Measurements from ENCODE around the gene MATN1.

Gene MATN1

GRCh38 chr1:30665216-30666010 lies 58.0 kb downstream of the MATN1 start:
- no peak overlapping the region for H3K4me3 ChIP-seq (ENCODE audit: low read length)
- H3K9me3 ChIP-seq (ENCODE audit: insufficient read depth, low read depth, low read length) = no peaks in the 10 kb centered on the region
- no peak overlapping the region for H3K27ac ChIP-seq (ENCODE audit: low read length)
- no peaks in the 10 kb centered on the region for H3K27me3 ChIP-seq (ENCODE audit: insufficient read depth, low read length)
- H3K4me1 ChIP-seq (ENCODE audit: insufficient read depth, low read length) = no peaks in the 10 kb centered on the region; the same call in 1 of the 2 replicates
- H3K36me3 ChIP-seq (ENCODE audit: insufficient read depth, low read depth, low read length) = no peaks in the 10 kb centered on the region
- no peak overlapping the region for H3K9ac ChIP-seq (ENCODE audit: low read depth, low read length)

GRCh38 chr1:30664103-30664755 lies 59.2 kb downstream of the MATN1 start:
- Histone ChIP-seq H3K36me3 (ENCODE audit: insufficient read depth, low read depth, low read length) (no peaks in the 10 kb centered on the region), H3K9me3 (ENCODE audit: insufficient read depth, low read depth, low read length) (no peaks in the 10 kb centered on the region), H3K27ac (ENCODE audit: low read length) (no peak overlapping the region), H3K9ac (ENCODE audit: low read depth, low read length) (no peak overlapping the region), H3K27me3 (ENCODE audit: insufficient read depth, low read length) (no peaks in the 10 kb centered on the region), H3K4me3 (ENCODE audit: low read length) (no peak overlapping the region), H3K4me1 (ENCODE audit: insufficient read depth, low read length) (no peaks in the 10 kb centered on the region; the same call in 1 of the 2 replicates)

GRCh38 chr1:30663596-30664091 lies 59.7 kb downstream of the MATN1 start:
- Histone ChIP-seq H3K36me3 (ENCODE audit: insufficient read depth, low read depth, low read length) (no peaks in the 10 kb centered on the region), H3K9me3 (ENCODE audit: insufficient read depth, low read depth, low read length) (no peaks in the 10 kb centered on the region), H3K27ac (ENCODE audit: low read length) (no peak overlapping the region), H3K4me1 (ENCODE audit: insufficient read depth, low read length) (no peaks in the 10 kb centered on the region; the same call in 1 of the 2 replicates), H3K9ac (ENCODE audit: low read depth, low read length) (no peak overlapping the region), H3K27me3 (ENCODE audit: insufficient read depth, low read length) (no peaks in the 10 kb centered on the region), H3K4me3 (ENCODE audit: low read length) (no peak overlapping the region)

GRCh38 chr1:30662291-30662840 lies 61.0 kb downstream of the MATN1 start:
- Histone ChIP-seq H3K27ac (ENCODE audit: low read length) (no peak overlapping the region), H3K4me1 (ENCODE audit: insufficient read depth, low read length) (no peaks in the 10 kb centered on the region; the same call in 1 of the 2 replicates), H3K4me3 (ENCODE audit: low read length) (no peak overlapping the region), H3K27me3 (ENCODE audit: insufficient read depth, low read length) (no peaks in the 10 kb centered on the region), H3K36me3 (ENCODE audit: insufficient read depth, low read depth, low read length) (no peaks in the 10 kb centered on the region), H3K9me3 (ENCODE audit: insufficient read depth, low read depth, low read length) (no peaks in the 10 kb centered on the region), H3K9ac (ENCODE audit: low read depth, low read length) (no peak overlapping the region)

GRCh38 chr1:30661311-30661710 lies 62.1 kb downstream of the MATN1 start:
- Histone ChIP-seq H3K4me1 (ENCODE audit: insufficient read depth, low read length) (no peaks in the 10 kb centered on the region; the same call in 1 of the 2 replicates), H3K36me3 (ENCODE audit: insufficient read depth, low read depth, low read length) (no peaks in the 10 kb centered on the region), H3K4me3 (ENCODE audit: low read length) (no peak overlapping the region), H3K9ac (ENCODE audit: low read depth, low read length) (no peak overlapping the region), H3K27ac (ENCODE audit: low read length) (no peak overlapping the region), H3K9me3 (ENCODE audit: insufficient read depth, low read depth, low read length) (no peaks in the 10 kb centered on the region), H3K27me3 (ENCODE audit: insufficient read depth, low read length) (no peaks in the 10 kb centered on the region)
